GM12892 (cell line): ENCODE results near the gene NMRK2.
"Not testable (repeated sequence)": the region's sequence is repeated elsewhere in the genome, so short reads cannot be mapped to it uniquely, and the experiment has no call there.

ENCODE experiments used
- DNase-seq: peaks from one replicate; pipeline ENCODE4 v3.0.0; 2011; ENCODE audit not compliant: insufficient read length
- FAIRE-seq: peaks from 2 replicates; lab custom pipeline; 2011; peaks lifted over from hg19 to GRCh38; lab: Jason Lieb, UNC
- POLR2A ChIP-seq: IDR thresholded peaks from 2 replicates; pipeline ENCODE4 v1.6.1; 2011; ENCODE audit warnings: low read depth, low read length, control low read depth
- POLR2AphosphoS5 ChIP-seq: IDR thresholded peaks from 2 replicates; pipeline ENCODE4 v1.6.1; 2011; ENCODE audit warnings: low read depth, low read length, control low read depth
- TAF1 ChIP-seq: IDR thresholded peaks from 2 replicates; pipeline ENCODE4 v1.6.1; 2011; ENCODE audit warnings: low read depth, mild to moderate bottlenecking, control low read depth, low read length, borderline replicate concordance

The NMRK2 gene

GRCh38 chr19:3907626-3908265 is 25.1 kb upstream of the NMRK2 start:
- DNase-seq (no peak), FAIRE-seq (no peak)
- TF ChIP-seq POLR2AphosphoS5 (no peak), POLR2A (no peak), TAF1 (no peak)

GRCh38 chr19:3908266-3909054 is 24.4 kb upstream of the NMRK2 start:
- DNase-seq: no peak
- no peak for TF ChIP-seq TAF1
- TF ChIP-seq POLR2A: no peak
- no peak for TF ChIP-seq POLR2AphosphoS5
- no peak for FAIRE-seq

GRCh38 chr19:3910105-3910504 is 22.8 kb upstream of the NMRK2 start:
- FAIRE-seq (no peak), DNase-seq (no peak)
- no peak for TF ChIP-seq TAF1
- no peak for TF ChIP-seq POLR2AphosphoS5
- no peak for TF ChIP-seq POLR2A

GRCh38 chr19:3914199-3914598 is 18.7 kb upstream of the NMRK2 start:
- TF ChIP-seq POLR2AphosphoS5: no peak
- DNase-seq (no peak), FAIRE-seq (no peak)

GRCh38 chr19:3916033-3916432 is 16.8 kb upstream of the NMRK2 start:
- FAIRE-seq (no peak), DNase-seq (no peak)
- no peak for TF ChIP-seq POLR2A
- TF ChIP-seq POLR2AphosphoS5: no peak
- no peak for TF ChIP-seq TAF1

- TF ChIP-seq POLR2AphosphoS5: no peak
- no peak for TF ChIP-seq TAF1
- TF ChIP-seq POLR2A: no peak
- FAIRE-seq (no peak), DNase-seq (no peak)
These were observed 13.1 kb upstream of the NMRK2 start for GRCh38 chr19:3919793-3920192.

GRCh38 chr19:3923096-3923758 is 9.6 kb upstream of the NMRK2 start:
- DNase-seq: no peak
- TF ChIP-seq POLR2A: no peak
- FAIRE-seq: no peak

- TF ChIP-seq POLR2AphosphoS5 (no peak), POLR2A (no peak), TAF1 (no peak)
- FAIRE-seq (no peak), DNase-seq (no peak)
These were observed 9.0 kb upstream of the NMRK2 start for GRCh38 chr19:3923912-3924311.

- FAIRE-seq (no peak), DNase-seq (no peak)
- TF ChIP-seq POLR2AphosphoS5 (no peak), TAF1 (no peak), POLR2A (no peak)
These were observed 1.8 kb upstream of the NMRK2 start for GRCh38 chr19:3931041-3931440.

GRCh38 chr19:3936506-3937442 is 3.9 kb downstream of the NMRK2 start:
- no peak for FAIRE-seq
- no peak for DNase-seq
- TF ChIP-seq TAF1 (no peak), POLR2AphosphoS5 (no peak), POLR2A (no peak)

GRCh38 chr19:3938300-3938950 is 5.6 kb downstream of the NMRK2 start:
- not testable (repeated sequence) for DNase-seq, FAIRE-seq

- TF ChIP-seq POLR2A (no peak), TAF1 (no peak), POLR2AphosphoS5 (no peak)
- FAIRE-seq: no peak
- DNase-seq: no peak
These were observed 10.0 kb downstream of the NMRK2 start for GRCh38 chr19:3942790-3943409.
